Stimulated activated CD8-positive, alpha-beta memory T cell treated with anti-CD3 and anti-CD28 coated beads, Interleukin-4, amount 100 ng/mL, for 4 hours (primary cell): Measurements from ENCODE around the gene OR4P4.

Experiments
- DNase-seq, 2 donors: peaks; one replicate each; pipeline ENCODE4 v3.0.0-alpha.2; 2020; ENCODE audit warnings: low read depth in 2 of 2, low spot score in 1 of 2

OR4P4 gene

GRCh38 chr11:55634813-55635212, at the start of gene OR4P4:
Gene OR4P4, plus strand, starts transcription at chr11:55635113.
- no peak for DNase-seq

GRCh38 chr11:55607545-55607944, 27.4 kb upstream of the OR4P4 start, which contains the start of gene OR4C11:
Gene OR4C11, minus strand, starts transcription at chr11:55607645. Its CDS starts 3,272 bp downstream, at chr11:55604373.
- no peak for DNase-seq

- DNase-seq, result no peak
Observed at GRCh38 chr11:55624531-55624930, 10.4 kb upstream of the OR4P4 start.

- DNase-seq, result no peak
Observed at GRCh38 chr11:55648027-55648426, 13.1 kb downstream of the OR4P4 start, which contains the start of gene OR4S2. Gene OR4S2, plus strand, starts transcription at chr11:55648327. Its CDS starts 2,577 bp downstream, at chr11:55650904.

GRCh38 chr11:55652560-55652959, 17.6 kb downstream of the OR4P4 start:
- DNase-seq, result no peak

GRCh38 chr11:55655096-55655495, 20.2 kb downstream of the OR4P4 start:
- no peak for DNase-seq

- no peak for DNase-seq
Observed at GRCh38 chr11:55658031-55658573, 23.2 kb downstream of the OR4P4 start.

GRCh38 chr11:55658608-55659007, 23.7 kb downstream of the OR4P4 start:
- no peak for DNase-seq

GRCh38 chr11:55661901-55662300, 27.0 kb downstream of the OR4P4 start, which contains the start of gene OR4C6:
Gene OR4C6, plus strand, starts transcription at chr11:55662201. Its CDS starts 2,966 bp downstream, at chr11:55665167.
- no peak for DNase-seq

GRCh38 chr11:55669376-55669775, 34.5 kb downstream of the OR4P4 start:
- no peak for DNase-seq

GRCh38 chr11:55673860-55674259, 38.9 kb downstream of the OR4P4 start:
- DNase-seq, result no peak
